Measurements from ENCODE around the gene PTDSS2.

The PTDSS2 gene

DNA sequence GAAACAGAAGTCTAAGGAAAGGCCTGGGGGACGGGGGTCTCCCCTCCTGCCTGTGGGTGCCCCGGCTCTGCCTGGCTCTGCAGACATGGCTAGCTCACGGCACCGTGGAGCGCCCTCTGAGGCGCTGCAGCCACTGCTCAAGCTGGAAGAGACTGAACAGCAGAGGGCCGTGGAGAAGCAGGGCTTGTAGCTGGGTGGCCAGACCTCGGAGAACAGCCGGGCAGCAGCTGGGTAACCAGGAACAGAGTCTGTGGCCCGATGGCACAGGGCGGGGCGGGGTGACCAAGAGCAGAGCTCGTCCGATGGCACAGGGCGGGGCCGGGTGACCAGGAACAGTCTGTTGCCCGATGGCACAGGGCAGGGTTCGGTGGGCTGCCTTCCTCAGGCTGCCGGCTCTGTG, 38.9 kb downstream of the PTDSS2 start:
- no peak overlapping the region for H2BK12ac ChIP-seq (ENCODE audit: low read length in 2 of 2)
- no peak overlapping the region for H2BK120ac ChIP-seq (ENCODE audit: low read depth, low read length)
- H3K9ac ChIP-seq (ENCODE audit: low read length): no peak overlapping the region
- no peak overlapping the region for H3K18ac ChIP-seq (ENCODE audit: low read depth in 1 of 2, low read length in 2 of 2)
- no peak overlapping the region for H3K4me3 ChIP-seq (ENCODE audit: insufficient read depth in 1 of 2, low read depth in 1 of 2, low read length in 2 of 2)
- H3K4me2 ChIP-seq (ENCODE audit: low read length, poor library complexity, severe bottlenecking): no peak overlapping the region
- no peak overlapping the region for H3K14ac ChIP-seq (ENCODE audit: low read length in 2 of 2)
- H3K27ac ChIP-seq (ENCODE audit: low read length, poor library complexity, severe bottlenecking): no peak overlapping the region
- 96% methylated on average over 19 of the region's 19 CpGs for WGBS
- H2BK5ac ChIP-seq (ENCODE audit: low read depth, low read length, poor library complexity, severe bottlenecking): no peak overlapping the region
- H4K8ac ChIP-seq (ENCODE audit: low read length): no peak overlapping the region
- peaks cover 19% of the 10 kb centered on the region for H3K4me1 ChIP-seq (ENCODE audit: control insufficient read depth, insufficient read depth, low read depth, low read length)
- no peak overlapping the region for H3K23ac ChIP-seq (ENCODE audit: low read length in 2 of 2)
- no peaks in the 10 kb centered on the region for H3K9me3 ChIP-seq (ENCODE audit: control insufficient read depth, low read length)
- no peaks in the 10 kb centered on the region for H3K27me3 ChIP-seq (ENCODE audit: control insufficient read depth in 1 of 2, insufficient read depth in 1 of 2, low read length in 2 of 2)
- no peak overlapping the region for H2BK15ac ChIP-seq (ENCODE audit: low read depth, poor library complexity, severe bottlenecking)
- H3K36me3 ChIP-seq (ENCODE audit: control insufficient read depth in 1 of 2, insufficient read depth in 2 of 2, low read depth in 1 of 2, low read length in 2 of 2): peaks cover 25 to 78% of the 10 kb centered on the region in 2 experiments
- no peak overlapping the region for H2AK5ac ChIP-seq (ENCODE audit: low read length, severe bottlenecking)
- no peak for DNase-seq
- peaks cover 29% of the 10 kb centered on the region for H3K79me1 ChIP-seq (replicated peaks; ENCODE audit: low read length, poor library complexity, severe bottlenecking)
- H3K4ac ChIP-seq (ENCODE audit: low read depth in 1 of 2, low read length in 2 of 2): no peak overlapping the region
- no peak overlapping the region for H2AFZ ChIP-seq (ENCODE audit: low read depth, low read length)
- no peak overlapping the region for H4K91ac ChIP-seq (ENCODE audit: low read length)

DNA sequence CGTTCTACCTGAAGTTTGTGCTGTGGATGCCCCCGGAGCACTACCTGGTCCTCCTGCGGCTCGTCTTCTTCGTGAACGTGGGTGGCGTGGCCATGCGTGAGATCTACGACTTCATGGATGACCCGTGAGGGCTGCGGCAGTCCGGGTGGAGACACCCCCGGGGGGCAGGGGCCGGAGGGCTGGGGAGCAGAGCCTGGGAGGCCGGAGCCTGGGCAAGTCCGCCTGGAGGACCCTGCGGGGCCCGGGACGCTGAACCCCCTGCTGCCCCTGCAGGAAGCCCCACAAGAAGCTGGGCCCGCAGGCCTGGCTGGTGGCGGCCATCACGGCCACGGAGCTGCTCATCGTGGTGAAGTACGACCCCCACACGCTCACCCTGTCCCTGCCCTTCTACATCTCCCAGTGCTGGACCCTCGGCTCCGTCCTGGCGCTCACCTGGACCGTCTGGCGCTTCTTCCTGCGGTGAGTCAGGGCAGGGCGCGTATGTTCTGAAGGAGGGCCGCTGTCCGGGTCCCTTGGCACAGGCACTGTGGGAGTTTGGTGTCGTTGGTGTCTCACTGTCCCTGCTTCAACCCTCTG, 39.6 kb downstream of the PTDSS2 start:
- no peak for DNase-seq
- 95% methylated on average over 37 of the region's 37 CpGs for WGBS
- peaks cover 24% of the 10 kb centered on the region for H3K79me1 ChIP-seq (replicated peaks; ENCODE audit: low read length, poor library complexity, severe bottlenecking)
- H3K9me3 ChIP-seq (ENCODE audit: control insufficient read depth, low read length): no peaks in the 10 kb centered on the region
- H3K4me2 ChIP-seq (ENCODE audit: low read length, poor library complexity, severe bottlenecking): no peak overlapping the region
- peaks cover 32 to 81% of the 10 kb centered on the region in 2 experiments for H3K36me3 ChIP-seq (ENCODE audit: control insufficient read depth in 1 of 2, insufficient read depth in 2 of 2, low read depth in 1 of 2, low read length in 2 of 2)
- H2BK15ac ChIP-seq (ENCODE audit: low read depth, poor library complexity, severe bottlenecking): no peak overlapping the region
- peaks cover 19% of the 10 kb centered on the region for H3K4me1 ChIP-seq (ENCODE audit: control insufficient read depth, insufficient read depth, low read depth, low read length)
- no peak overlapping the region for H2BK120ac ChIP-seq (ENCODE audit: low read depth, low read length)
- H4K8ac ChIP-seq (ENCODE audit: low read length): no peak overlapping the region
- no peaks in the 10 kb centered on the region for H3K27me3 ChIP-seq (ENCODE audit: control insufficient read depth in 1 of 2, insufficient read depth in 1 of 2, low read length in 2 of 2)
- H2AK5ac ChIP-seq (ENCODE audit: low read length, severe bottlenecking): no peak overlapping the region
- no peak overlapping the region for H3K14ac ChIP-seq (ENCODE audit: low read length in 2 of 2)
- H3K27ac ChIP-seq (ENCODE audit: low read length, poor library complexity, severe bottlenecking): no peak overlapping the region
- H4K91ac ChIP-seq (ENCODE audit: low read length): peak overlapping the region; percentile 59
- H3K9ac ChIP-seq (ENCODE audit: low read length): no peak overlapping the region
- H2BK5ac ChIP-seq (ENCODE audit: low read depth, low read length, poor library complexity, severe bottlenecking): no peak overlapping the region
- H3K23ac ChIP-seq (ENCODE audit: low read length in 2 of 2): no peak overlapping the region
- H3K4me3 ChIP-seq (ENCODE audit: insufficient read depth in 1 of 2, low read depth in 1 of 2, low read length in 2 of 2): no peak overlapping the region
- no peak overlapping the region for H3K4ac ChIP-seq (ENCODE audit: low read depth in 1 of 2, low read length in 2 of 2)
- no peak overlapping the region for H2AFZ ChIP-seq (ENCODE audit: low read depth, low read length)
- no peak overlapping the region for H2BK12ac ChIP-seq (ENCODE audit: low read length in 2 of 2)
- H3K18ac ChIP-seq (ENCODE audit: low read depth in 1 of 2, low read length in 2 of 2): no peak overlapping the region

DNA sequence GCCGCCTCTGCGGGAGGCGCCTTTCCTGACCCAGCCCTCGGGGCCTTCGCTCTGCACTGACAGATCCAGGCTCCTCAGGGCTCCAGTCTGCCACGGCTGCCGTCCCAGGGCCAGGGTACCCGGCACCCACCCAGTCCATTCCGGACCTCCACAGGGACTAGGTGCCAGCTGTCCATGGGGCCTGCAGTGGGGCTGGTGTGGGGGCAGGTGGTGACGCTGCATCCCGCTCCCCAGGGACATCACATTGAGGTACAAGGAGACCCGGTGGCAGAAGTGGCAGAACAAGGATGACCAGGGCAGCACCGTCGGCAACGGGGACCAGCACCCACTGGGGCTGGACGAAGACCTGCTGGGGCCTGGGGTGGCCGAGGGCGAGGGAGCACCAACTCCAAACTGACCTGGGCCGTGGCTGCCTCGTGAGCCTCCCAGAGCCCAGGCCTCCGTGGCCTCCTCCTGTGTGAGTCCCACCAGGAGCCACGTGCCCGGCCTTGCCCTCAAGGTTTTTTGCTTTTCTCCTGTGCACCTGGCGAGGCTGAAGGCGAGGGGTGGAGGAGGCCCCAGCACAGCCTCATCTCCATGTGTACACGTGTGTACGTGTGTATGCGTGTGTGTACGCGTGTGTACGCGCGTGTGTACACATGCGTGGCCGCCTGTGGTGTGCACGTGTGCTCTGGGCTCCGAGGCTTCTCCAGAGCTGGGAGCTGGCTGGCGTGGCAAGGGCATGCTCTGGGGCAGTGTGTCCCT, 40.3 kb downstream of the PTDSS2 start:
- peaks cover 19% of the 10 kb centered on the region for H3K4me1 ChIP-seq (ENCODE audit: control insufficient read depth, insufficient read depth, low read depth, low read length)
- H4K91ac ChIP-seq (ENCODE audit: low read length): no peak overlapping the region
- H4K8ac ChIP-seq (ENCODE audit: low read length): no peak overlapping the region
- no peak overlapping the region for H2BK120ac ChIP-seq (ENCODE audit: low read depth, low read length)
- no peaks in the 10 kb centered on the region for H3K9me3 ChIP-seq (ENCODE audit: control insufficient read depth, low read length)
- WGBS: 97% methylated on average over 38 of the region's 38 CpGs
- peaks cover 21% of the 10 kb centered on the region for H3K79me1 ChIP-seq (replicated peaks; ENCODE audit: low read length, poor library complexity, severe bottlenecking)
- no peak for DNase-seq
- no peak overlapping the region for H3K4me2 ChIP-seq (ENCODE audit: low read length, poor library complexity, severe bottlenecking)
- no peak overlapping the region for H2AK5ac ChIP-seq (ENCODE audit: low read length, severe bottlenecking)
- H3K27me3 ChIP-seq (ENCODE audit: control insufficient read depth in 1 of 2, insufficient read depth in 1 of 2, low read length in 2 of 2): no peaks in the 10 kb centered on the region
- H3K9ac ChIP-seq (ENCODE audit: low read length): no peak overlapping the region
- H3K18ac ChIP-seq (ENCODE audit: low read depth in 1 of 2, low read length in 2 of 2): no peak overlapping the region
- no peak overlapping the region for H3K4ac ChIP-seq (ENCODE audit: low read depth in 1 of 2, low read length in 2 of 2)
- no peak overlapping the region for H3K14ac ChIP-seq (ENCODE audit: low read length in 2 of 2)
- no peak overlapping the region for H2AFZ ChIP-seq (ENCODE audit: low read depth, low read length)
- no peak overlapping the region for H3K23ac ChIP-seq (ENCODE audit: low read length in 2 of 2)
- no peak overlapping the region for H2BK12ac ChIP-seq (ENCODE audit: low read length in 2 of 2)
- no peak overlapping the region for H3K27ac ChIP-seq (ENCODE audit: low read length, poor library complexity, severe bottlenecking)
- H2BK15ac ChIP-seq (ENCODE audit: low read depth, poor library complexity, severe bottlenecking): no peak overlapping the region
- peaks cover 38 to 81% of the 10 kb centered on the region in 2 experiments for H3K36me3 ChIP-seq (ENCODE audit: control insufficient read depth in 1 of 2, insufficient read depth in 2 of 2, low read depth in 1 of 2, low read length in 2 of 2)
- H3K4me3 ChIP-seq (ENCODE audit: insufficient read depth in 1 of 2, low read depth in 1 of 2, low read length in 2 of 2): no peak overlapping the region
- H2BK5ac ChIP-seq (ENCODE audit: low read depth, low read length, poor library complexity, severe bottlenecking): no peak overlapping the region

DNA sequence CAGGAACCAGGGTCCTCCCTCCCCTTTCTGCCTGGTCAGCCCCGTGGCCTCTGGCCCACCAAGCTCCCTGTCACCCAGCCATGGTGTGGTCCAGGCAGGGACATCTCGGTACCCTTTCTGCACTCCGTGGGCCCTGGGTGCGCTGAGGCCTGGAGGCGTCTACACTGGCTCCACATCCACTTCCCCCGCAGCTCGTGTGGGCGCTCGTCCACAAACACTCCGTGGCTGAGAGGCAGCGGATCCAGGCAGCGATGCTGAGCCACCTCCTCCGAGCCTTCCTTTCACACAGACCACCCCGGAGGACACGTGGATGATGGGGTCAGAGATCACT, 40.8 kb downstream of the PTDSS2 start:
- no peak overlapping the region for H3K9ac ChIP-seq (ENCODE audit: low read length)
- no peak for DNase-seq
- no peak overlapping the region for H3K4ac ChIP-seq (ENCODE audit: low read depth in 1 of 2, low read length in 2 of 2)
- no peak overlapping the region for H3K4me2 ChIP-seq (ENCODE audit: low read length, poor library complexity, severe bottlenecking)
- H4K91ac ChIP-seq (ENCODE audit: low read length): no peak overlapping the region
- no peaks in the 10 kb centered on the region for H3K27me3 ChIP-seq (ENCODE audit: control insufficient read depth in 1 of 2, insufficient read depth in 1 of 2, low read length in 2 of 2)
- no peak overlapping the region for H2AFZ ChIP-seq (ENCODE audit: low read depth, low read length)
- no peak overlapping the region for H2BK120ac ChIP-seq (ENCODE audit: low read depth, low read length)
- H3K23ac ChIP-seq (ENCODE audit: low read length in 2 of 2): no peak overlapping the region
- H3K36me3 ChIP-seq (ENCODE audit: control insufficient read depth in 1 of 2, insufficient read depth in 2 of 2, low read depth in 1 of 2, low read length in 2 of 2): peaks cover 44 to 81% of the 10 kb centered on the region in 2 experiments
- H4K8ac ChIP-seq (ENCODE audit: low read length): no peak overlapping the region
- no peak overlapping the region for H3K14ac ChIP-seq (ENCODE audit: low read length in 2 of 2)
- no peak overlapping the region for H3K18ac ChIP-seq (ENCODE audit: low read depth in 1 of 2, low read length in 2 of 2)
- H2BK12ac ChIP-seq (ENCODE audit: low read length in 2 of 2): no peak overlapping the region
- H3K9me3 ChIP-seq (ENCODE audit: control insufficient read depth, low read length): no peaks in the 10 kb centered on the region
- no peak overlapping the region for H2BK15ac ChIP-seq (ENCODE audit: low read depth, poor library complexity, severe bottlenecking)
- H3K4me3 ChIP-seq (ENCODE audit: insufficient read depth in 1 of 2, low read depth in 1 of 2, low read length in 2 of 2): no peak overlapping the region
- 93% methylated on average over 15 of the region's 15 CpGs for WGBS
- no peak overlapping the region for H2BK5ac ChIP-seq (ENCODE audit: low read depth, low read length, poor library complexity, severe bottlenecking)
- no peak overlapping the region for H2AK5ac ChIP-seq (ENCODE audit: low read length, severe bottlenecking)
- peaks cover 20% of the 10 kb centered on the region for H3K79me1 ChIP-seq (replicated peaks; ENCODE audit: low read length, poor library complexity, severe bottlenecking)
- H3K27ac ChIP-seq (ENCODE audit: low read length, poor library complexity, severe bottlenecking): no peak overlapping the region
- peaks cover 18% of the 10 kb centered on the region for H3K4me1 ChIP-seq (ENCODE audit: control insufficient read depth, insufficient read depth, low read depth, low read length)
